Fibroblast of skin of right quadriceps (primary cell): ENCODE measurements around the gene CYP2C18.
"Not testable (repeated sequence)": the region's sequence is repeated elsewhere in the genome, so short reads cannot be mapped to it uniquely, and the experiment has no call there.

Source experiments
- DNase-seq: peaks from one replicate; pipeline ENCODE4 v3.0.0-alpha.2; 2013

The CYP2C18 gene

DNA sequence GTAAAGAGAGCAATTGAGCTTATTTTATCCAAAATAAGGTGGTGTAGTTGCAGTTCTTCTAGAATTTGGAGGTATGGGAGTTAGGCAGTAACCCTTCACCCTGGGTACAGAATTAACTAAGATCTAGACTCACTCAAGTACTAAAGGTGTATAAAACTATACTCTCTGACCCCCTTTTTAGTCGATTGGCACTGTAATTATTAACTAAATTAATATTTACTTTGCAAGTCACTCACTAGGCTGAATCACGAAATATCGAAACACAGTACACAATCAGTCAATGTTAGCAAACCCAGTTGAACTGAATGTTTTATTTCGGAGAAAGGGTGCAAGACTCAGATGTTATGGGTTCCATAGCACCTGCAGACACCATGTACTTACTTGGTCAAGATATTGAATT lies 64.3 kb downstream of the CYP2C18 start:
- no peak for DNase-seq

DNA sequence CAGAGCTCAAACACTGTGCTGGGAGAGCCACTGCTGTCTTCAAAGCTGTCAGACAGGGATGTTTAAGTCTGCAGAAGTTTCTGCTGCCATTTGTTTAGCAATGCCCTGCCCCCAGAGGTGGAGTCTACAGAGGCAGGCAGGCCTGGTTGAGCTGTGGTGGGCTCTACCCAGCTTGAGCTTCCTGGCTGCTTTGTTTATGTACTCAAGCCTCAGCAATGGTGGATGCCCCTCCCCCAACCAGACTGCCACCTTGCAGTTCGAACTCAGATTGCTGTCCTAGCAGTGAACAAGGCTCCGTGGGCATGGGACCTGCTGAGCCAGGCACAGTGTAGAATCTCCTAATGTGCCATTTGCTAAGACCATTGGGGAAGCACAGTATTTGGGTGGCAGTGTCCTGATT lies 74.4 kb downstream of the CYP2C18 start:
- DNase-seq: no peak

DNA sequence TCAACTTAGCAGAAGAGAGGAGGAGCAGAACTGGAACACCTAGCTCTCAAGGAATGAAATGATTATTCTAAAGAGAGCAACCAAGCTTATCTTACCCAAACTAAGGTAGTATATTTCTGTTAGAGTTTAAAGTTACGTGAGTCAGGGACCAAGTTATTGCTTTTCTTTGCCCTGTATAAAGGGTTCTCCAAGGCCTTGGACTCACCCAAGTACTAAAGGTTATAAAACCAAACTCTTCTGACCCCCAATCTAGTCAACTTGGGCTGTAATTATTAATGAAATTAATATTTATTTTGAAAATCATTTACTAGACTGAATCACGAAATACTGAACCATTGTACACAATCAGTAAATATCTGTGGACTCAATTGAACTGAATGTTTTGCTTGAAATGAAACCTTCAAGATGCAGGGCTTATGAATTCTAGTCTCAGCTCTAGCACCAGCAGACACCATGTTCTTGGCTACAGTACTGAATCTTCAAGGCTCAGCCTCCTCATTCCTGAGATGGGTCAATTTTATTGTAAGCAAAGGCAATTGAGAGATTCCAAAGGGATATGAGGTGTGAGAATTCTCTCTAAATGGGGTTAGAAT lies 77.2 kb downstream of the CYP2C18 start:
- no peak for DNase-seq

DNA sequence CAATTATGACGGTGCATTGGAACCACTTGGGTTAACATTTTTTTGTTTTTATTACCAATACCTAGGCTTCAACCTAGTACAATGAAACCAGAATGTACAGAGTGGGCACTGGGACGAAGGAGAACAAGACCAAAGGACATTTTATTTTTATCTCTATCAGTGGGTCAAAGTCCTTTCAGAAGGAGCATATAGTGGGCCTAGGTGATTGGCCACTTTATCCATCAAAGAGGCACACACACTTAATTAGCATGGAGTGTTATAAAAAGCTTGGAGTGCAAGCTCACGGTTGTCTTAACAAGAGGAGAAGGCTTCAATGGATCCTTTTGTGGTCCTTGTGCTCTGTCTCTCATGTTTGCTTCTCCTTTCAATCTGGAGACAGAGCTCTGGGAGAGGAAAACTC lies 78.9 kb downstream of the CYP2C18 start, which contains the start of gene CYP2C19:
Gene CYP2C19 (plus strand): TSS at position 289 of the 400 bp plus-strand sequence. CDS start 25 bp downstream, at position 314.
- DNase-seq: no peak

- not testable (repeated sequence) for DNase-seq
These were observed 91.9 kb downstream of the CYP2C18 start for GRCh38 chr10:94775425-94775824.

DNA sequence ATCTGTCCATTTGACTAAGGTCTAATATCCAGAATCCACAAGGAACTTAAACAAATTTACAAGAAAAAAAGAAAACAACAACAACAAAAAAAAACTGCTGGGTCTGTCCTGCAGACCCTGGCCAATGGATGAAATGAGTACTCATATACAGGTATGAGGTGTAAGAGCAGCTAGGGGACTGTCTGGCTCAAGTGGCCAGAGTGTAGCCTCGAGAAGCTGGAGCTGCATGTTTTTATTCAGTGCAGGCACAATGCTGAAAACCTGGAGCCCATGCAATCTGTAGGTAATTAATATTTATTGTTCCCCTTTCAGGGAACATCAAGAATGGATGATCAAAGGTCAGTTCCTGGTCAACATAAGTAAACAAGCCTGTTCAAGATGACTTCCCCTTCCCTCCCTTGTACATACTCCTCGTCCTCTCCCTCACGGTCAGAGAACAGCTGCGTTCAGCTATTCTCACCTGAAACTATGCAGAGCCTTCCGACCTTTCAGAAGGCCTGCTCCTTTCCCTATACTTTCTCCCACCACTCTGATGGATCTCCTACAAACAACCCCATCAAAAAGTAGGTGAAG lies 94.4 kb downstream of the CYP2C18 start:
- DNase-seq: no peak

DNA sequence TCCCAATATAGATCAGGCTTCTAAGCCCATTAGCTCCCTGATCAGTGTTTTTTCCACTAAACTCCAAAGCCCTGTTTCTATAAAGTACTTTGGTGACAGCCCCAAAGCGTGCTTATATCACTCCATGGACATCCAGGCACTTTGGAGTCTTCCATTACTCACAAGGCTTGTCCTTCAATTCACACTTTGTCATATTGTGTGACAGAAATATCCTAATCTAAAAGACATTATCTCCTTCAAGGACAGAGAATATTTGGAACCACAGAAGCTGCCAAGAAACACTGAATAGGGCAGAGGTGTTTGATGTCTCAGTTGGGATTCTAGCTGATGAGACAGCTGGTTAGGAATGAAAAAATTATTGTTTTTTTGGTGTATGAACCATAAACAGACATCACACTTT lies 97.3 kb downstream of the CYP2C18 start:
- DNase-seq: no peak

- no peak for DNase-seq
These were observed 100.7 kb downstream of the CYP2C18 start for GRCh38 chr10:94784256-94784655.

DNA sequence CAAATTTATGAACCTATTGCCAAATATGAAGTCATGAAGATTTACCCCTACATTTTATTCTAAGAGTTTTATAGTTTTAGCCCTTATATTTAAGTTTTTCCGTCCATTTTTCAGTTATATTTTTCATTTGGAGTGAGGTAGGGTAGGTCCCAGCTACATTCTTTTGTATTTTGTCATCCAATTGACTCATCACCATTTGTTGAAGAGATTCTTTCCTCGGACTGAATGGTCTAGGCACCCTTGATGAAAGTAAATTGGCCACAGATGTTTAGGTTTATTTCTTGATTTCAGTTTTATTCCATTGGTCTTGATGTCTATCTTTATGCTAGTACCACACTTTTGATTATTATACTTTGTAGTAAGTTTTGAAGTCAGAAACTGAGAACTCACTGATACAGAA lies 101.7 kb downstream of the CYP2C18 start:
- DNase-seq: no peak
